Vagina (tissue), 2 donors: ENCODE results near the gene USP43. TPM values are rescaled to one million over a fixed set of nuclear protein-coding genes. Genes with fewer than 3 reads are reported as not detected.

Experiments used
- DNase-seq, 2 donors: peaks; one replicate each; pipeline ENCODE4 v3.0.0-alpha.2; 2017; ENCODE audit errors: extremely low spot score in 2 of 2
- H3K27ac ChIP-seq: fragments of 200-600 bp; sonication (generic); one replicate; pipeline ENCODE4 v1.5.1; 2019
- H3K27me3 ChIP-seq: fragments of 200-600 bp; sonication (generic); one replicate; pipeline ENCODE4 v1.5.1; 2019
- H3K36me3 ChIP-seq, 2 donors: fragments of 200-600 bp; sonication (generic); one replicate each; pipeline ENCODE4 v1.5.1; 2017 to 2019
- H3K4me1 ChIP-seq: fragments of 200-600 bp; sonication (generic); one replicate; pipeline ENCODE4 v1.5.1; 2019
- H3K4me3 ChIP-seq, 2 donors: fragments of 200-600 bp; sonication (generic); 1 replicate in 1 of 2; 2 replicates in 1 of 2; pipeline ENCODE4 v1.5.1; 2016 to 2019
- H3K9me3 ChIP-seq: fragments of 200-600 bp; sonication (generic); one replicate; pipeline ENCODE4 v1.5.1; 2019
- POLR2A ChIP-seq, 2 donors: fragments of 450-650 bp; IDR thresholded peaks; one replicate each; pipeline ENCODE4 v1.6.1; 2017; ENCODE audit warnings: antibody characterized with exemption in 2 of 2, mild to moderate bottlenecking in 2 of 2, moderate library complexity in 2 of 2
- POLR2AphosphoS5 ChIP-seq, 2 donors: sonication (generic); formaldehyde crosslinking; IDR thresholded peaks; one replicate each; pipeline ENCODE4 v1.9.0; 2017; ENCODE audit warnings: antibody characterized with exemption in 2 of 2, mild to moderate bottlenecking in 2 of 2, low read depth in 1 of 2; ENCODE audit not compliant: insufficient read depth in 1 of 2
- intact Hi-C: fragments of 100-400 bp; cut with DNase I; formaldehyde crosslinking; loops from one replicate; pipeline ENCODE4 v1.15.1; 2023
- total RNA-seq: library from RNA; depleted of rRNA; stranded (reverse); fragments of >200 nt; gene quantifications from one replicate; pipeline ENCODE4 v1.2.3, GENCODE V29; 2016
- TF ChIP-seq, protein P1 (sequence below), 3 experiments: fragments of 450-650 bp in 2 of 3; fragments of 200-600 bp in 1 of 3; sonication (generic) in 1 of 3; IDR thresholded peaks; one replicate each; pipeline ENCODE4 v1.5.1; 2017 to 2019; ENCODE audit warnings: antibody characterized with exemption in 3 of 3, mild to moderate bottlenecking in 2 of 3, moderate library complexity in 2 of 3

USP43 gene
- total RNA-seq, 1 donor from 2014 or later: 5.6 TPM

DNA sequence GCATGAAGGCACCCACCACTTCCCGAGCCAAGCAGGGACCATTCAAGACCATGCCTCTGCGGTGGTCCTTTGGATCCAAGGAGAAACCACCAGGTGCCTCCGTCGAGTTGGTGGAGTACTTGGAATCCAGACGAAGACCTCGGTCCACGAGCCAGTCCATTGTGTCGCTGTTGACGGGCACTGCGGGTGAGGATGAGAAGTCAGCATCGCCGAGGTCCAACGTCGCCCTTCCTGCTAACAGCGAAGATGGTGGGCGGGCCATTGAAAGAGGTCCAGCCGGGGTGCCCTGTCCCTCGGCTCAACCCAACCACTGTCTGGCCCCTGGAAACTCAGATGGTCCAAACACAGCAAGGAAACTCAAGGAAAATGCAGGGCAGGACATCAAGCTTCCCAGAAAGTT is 82.7 kb downstream of the USP43 start:
- no peaks in the 10 kb centered on the region for H3K9me3 ChIP-seq
- TF ChIP-seq POLR2AphosphoS5 (IDR thresholded peaks at IDR 0.05; ENCODE audit: insufficient read depth in 1 of 2, low read depth in 1 of 2): no peak
- DNase-seq: no peak
- H3K4me3 ChIP-seq: no peak overlapping the region
- H3K27ac ChIP-seq: no peak overlapping the region
- no peaks in the 10 kb centered on the region for H3K27me3 ChIP-seq
- no peaks in the 10 kb centered on the region for H3K36me3 ChIP-seq
- intact Hi-C loops: no loop called here
- no peaks in the 10 kb centered on the region for H3K4me1 ChIP-seq

GRCh38 chr17:9728564-9728963 is 83.2 kb downstream of the USP43 start:
- intact Hi-C loops: no loop called here
- H3K27me3 ChIP-seq: no peaks in the 10 kb centered on the region
- DNase-seq: no peak
- H3K4me3 ChIP-seq: no peak overlapping the region
- H3K36me3 ChIP-seq: no peaks in the 10 kb centered on the region
- no peaks in the 10 kb centered on the region for H3K9me3 ChIP-seq
- no peaks in the 10 kb centered on the region for H3K4me1 ChIP-seq
- TF ChIP-seq, protein P1, sequence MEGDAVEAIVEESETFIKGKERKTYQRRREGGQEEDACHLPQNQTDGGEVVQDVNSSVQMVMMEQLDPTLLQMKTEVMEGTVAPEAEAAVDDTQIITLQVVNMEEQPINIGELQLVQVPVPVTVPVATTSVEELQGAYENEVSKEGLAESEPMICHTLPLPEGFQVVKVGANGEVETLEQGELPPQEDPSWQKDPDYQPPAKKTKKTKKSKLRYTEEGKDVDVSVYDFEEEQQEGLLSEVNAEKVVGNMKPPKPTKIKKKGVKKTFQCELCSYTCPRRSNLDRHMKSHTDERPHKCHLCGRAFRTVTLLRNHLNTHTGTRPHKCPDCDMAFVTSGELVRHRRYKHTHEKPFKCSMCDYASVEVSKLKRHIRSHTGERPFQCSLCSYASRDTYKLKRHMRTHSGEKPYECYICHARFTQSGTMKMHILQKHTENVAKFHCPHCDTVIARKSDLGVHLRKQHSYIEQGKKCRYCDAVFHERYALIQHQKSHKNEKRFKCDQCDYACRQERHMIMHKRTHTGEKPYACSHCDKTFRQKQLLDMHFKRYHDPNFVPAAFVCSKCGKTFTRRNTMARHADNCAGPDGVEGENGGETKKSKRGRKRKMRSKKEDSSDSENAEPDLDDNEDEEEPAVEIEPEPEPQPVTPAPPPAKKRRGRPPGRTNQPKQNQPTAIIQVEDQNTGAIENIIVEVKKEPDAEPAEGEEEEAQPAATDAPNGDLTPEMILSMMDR (IDR thresholded peaks at IDR 0.05): no peak
- no peak for TF ChIP-seq POLR2AphosphoS5 (IDR thresholded peaks at IDR 0.05; ENCODE audit: insufficient read depth in 1 of 2, low read depth in 1 of 2)
- no peak for TF ChIP-seq POLR2A (IDR thresholded peaks at IDR 0.05)
- H3K27ac ChIP-seq: no peak overlapping the region

- Histone ChIP-seq H3K36me3 (no peaks in the 10 kb centered on the region), H3K9me3 (no peaks in the 10 kb centered on the region), H3K27me3 (no peaks in the 10 kb centered on the region), H3K27ac (no peak overlapping the region), H3K4me1 (no peaks in the 10 kb centered on the region), H3K4me3 (no peak overlapping the region)
- intact Hi-C loops: no loop called here
- TF ChIP-seq POLR2AphosphoS5 (IDR thresholded peaks at IDR 0.05; ENCODE audit: insufficient read depth in 1 of 2, low read depth in 1 of 2): peak in 1 of 2 donors; percentile 26
- no peak for TF ChIP-seq POLR2A (IDR thresholded peaks at IDR 0.05)
- TF ChIP-seq, protein P1 (IDR thresholded peaks at IDR 0.05): peak; percentile 74 to 96 (median 93)
- no peak for DNase-seq
Measured at GRCh38 chr17:9729034-9729650, 83.8 kb downstream of the USP43 start.

GRCh38 chr17:9729735-9730420 is 84.6 kb downstream of the USP43 start:
- Histone ChIP-seq H3K27ac (no peak overlapping the region), H3K9me3 (no peaks in the 10 kb centered on the region), H3K27me3 (no peaks in the 10 kb centered on the region), H3K4me1 (no peaks in the 10 kb centered on the region), H3K4me3 (no peak overlapping the region), H3K36me3 (no peaks in the 10 kb centered on the region)
- intact Hi-C loops: no loop called here
- no peak for DNase-seq
- TF ChIP-seq POLR2AphosphoS5 (IDR thresholded peaks at IDR 0.05; ENCODE audit: insufficient read depth in 1 of 2, low read depth in 1 of 2) (no peak), POLR2A (IDR thresholded peaks at IDR 0.05) (no peak)
- TF ChIP-seq, protein P1 (IDR thresholded peaks at IDR 0.05): no peak

GRCh38 chr17:9750524-9750923 is 105.2 kb downstream of the USP43 start:
- H3K27ac ChIP-seq: no peak overlapping the region
- no peak for DNase-seq
- no peaks in the 10 kb centered on the region for H3K27me3 ChIP-seq
- H3K4me3 ChIP-seq: no peak overlapping the region
- no peaks in the 10 kb centered on the region for H3K4me1 ChIP-seq
- intact Hi-C loops: no loop called here
- no peaks in the 10 kb centered on the region for H3K36me3 ChIP-seq
- no peaks in the 10 kb centered on the region for H3K9me3 ChIP-seq
- TF ChIP-seq POLR2A (IDR thresholded peaks at IDR 0.05): no peak
- TF ChIP-seq POLR2AphosphoS5 (IDR thresholded peaks at IDR 0.05; ENCODE audit: insufficient read depth in 1 of 2, low read depth in 1 of 2): no peak
- TF ChIP-seq, protein P1 (IDR thresholded peaks at IDR 0.05): no peak
